C4-2B (cell line): ENCODE results near the gene SETD6.

Experiments used
- ZFX ChIP-seq: fragments of 450-650 bp; IDR thresholded peaks from 2 replicates; pipeline ENCODE4 v1.6.1; 2017
- TF ChIP-seq, protein P1 (sequence below): fragments of 450-650 bp; conservative IDR thresholded peaks from 2 replicates; pipeline ENCODE4 v1.5.1; 2017; ENCODE audit warnings: mild to moderate bottlenecking

DNA sequence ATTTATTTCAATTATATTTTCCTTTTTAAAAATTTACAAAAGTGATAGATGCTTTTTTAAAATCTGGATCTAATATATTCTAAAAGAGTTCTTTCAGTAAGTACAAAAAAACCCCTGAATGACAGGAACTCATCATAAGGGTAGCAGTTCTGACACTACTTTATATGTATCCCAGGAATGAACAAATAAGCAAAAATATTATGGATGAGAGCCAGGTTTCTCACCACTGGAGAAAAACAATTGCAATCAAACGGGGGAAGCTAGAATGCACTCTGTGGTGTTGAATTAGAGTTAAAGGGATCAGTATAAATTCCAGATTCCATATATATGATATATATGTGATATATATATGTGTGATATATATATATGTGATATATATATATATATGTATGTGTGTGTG, 38.5 kb upstream of the SETD6 start:
- TF ChIP-seq, protein P1, sequence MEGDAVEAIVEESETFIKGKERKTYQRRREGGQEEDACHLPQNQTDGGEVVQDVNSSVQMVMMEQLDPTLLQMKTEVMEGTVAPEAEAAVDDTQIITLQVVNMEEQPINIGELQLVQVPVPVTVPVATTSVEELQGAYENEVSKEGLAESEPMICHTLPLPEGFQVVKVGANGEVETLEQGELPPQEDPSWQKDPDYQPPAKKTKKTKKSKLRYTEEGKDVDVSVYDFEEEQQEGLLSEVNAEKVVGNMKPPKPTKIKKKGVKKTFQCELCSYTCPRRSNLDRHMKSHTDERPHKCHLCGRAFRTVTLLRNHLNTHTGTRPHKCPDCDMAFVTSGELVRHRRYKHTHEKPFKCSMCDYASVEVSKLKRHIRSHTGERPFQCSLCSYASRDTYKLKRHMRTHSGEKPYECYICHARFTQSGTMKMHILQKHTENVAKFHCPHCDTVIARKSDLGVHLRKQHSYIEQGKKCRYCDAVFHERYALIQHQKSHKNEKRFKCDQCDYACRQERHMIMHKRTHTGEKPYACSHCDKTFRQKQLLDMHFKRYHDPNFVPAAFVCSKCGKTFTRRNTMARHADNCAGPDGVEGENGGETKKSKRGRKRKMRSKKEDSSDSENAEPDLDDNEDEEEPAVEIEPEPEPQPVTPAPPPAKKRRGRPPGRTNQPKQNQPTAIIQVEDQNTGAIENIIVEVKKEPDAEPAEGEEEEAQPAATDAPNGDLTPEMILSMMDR, result no peak
- TF ChIP-seq ZFX, result no peak
